RWPE1 (cell line): ENCODE measurements around the gene IKZF1.

Experiments
- CTCF ChIA-PET: fragments of 350-600 bp; sonication (Branson Sonifier 250); formaldehyde crosslinking; extraction: SDS; loops from one replicate; lab custom pipeline; 2021; lab: Yijun Ruan, JAX
- POLR2A ChIA-PET: fragments of 400-600 bp; formaldehyde crosslinking; extraction: SDS; loops from one replicate; lab custom pipeline; 2020; ENCODE audit warnings: antibody characterized with exemption; ENCODE audit not compliant: low non-redundant PET; lab: Yijun Ruan, JAX
- DNase-seq: peaks from one replicate; pipeline ENCODE4 v3.0.0; 2012; ENCODE audit warnings: low spot score
- H3K27ac ChIP-seq: fragments of 450-650 bp; 2 replicates; pipeline ENCODE4 v1.5.1; 2017
- TF ChIP-seq, protein P1 (sequence below): fragments of 450-650 bp; conservative IDR thresholded peaks from 2 replicates; pipeline ENCODE4 v1.5.1; 2017; ENCODE audit warnings: low read depth, mild to moderate bottlenecking

Gene IKZF1

DNA sequence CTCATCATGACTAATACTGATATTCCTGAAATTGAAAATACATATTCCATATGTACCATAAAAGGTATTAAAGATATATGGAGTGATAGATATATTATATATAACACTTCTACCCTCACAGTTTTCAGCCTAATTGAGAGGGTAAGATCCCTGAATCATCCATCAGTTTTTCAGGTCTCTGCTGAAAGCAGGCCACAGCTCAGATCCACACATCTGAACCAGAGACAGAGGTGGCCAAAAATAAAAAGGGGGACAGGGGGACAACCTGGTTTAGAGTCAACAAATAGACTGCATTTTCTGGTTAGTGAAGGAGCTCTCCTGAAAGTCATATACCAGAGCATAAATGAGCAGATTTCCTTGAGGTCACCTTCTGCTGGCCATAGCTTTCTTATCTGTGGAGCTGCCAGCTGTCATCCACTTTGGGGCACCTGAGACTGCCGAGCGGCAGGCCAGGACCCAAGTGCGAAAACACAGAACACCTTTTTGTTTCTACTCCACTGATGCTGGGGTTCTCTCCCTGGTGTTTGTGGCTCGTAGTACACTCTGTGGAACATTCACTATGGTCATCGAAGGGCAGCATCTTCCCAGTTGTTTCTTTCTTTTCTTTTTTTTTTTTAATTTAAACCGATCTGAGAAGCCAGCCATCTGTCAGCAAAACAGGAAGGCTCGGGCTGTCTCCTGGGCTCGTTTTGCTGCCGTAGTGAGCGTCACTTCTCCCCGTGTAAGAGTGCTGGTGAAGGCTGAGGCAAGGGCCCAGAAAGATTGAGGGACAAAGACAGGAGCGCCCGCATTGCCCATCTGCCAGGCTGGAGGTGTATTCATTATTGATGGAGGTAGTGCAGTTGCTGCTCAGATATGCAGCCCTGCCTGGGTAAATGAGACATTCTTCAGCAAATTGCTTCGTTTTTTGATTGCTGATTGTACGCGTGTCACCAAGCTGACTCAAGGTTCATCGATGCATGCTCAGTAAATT lies 13.5 kb downstream of the IKZF1 start:
- DNase-seq: no peak
- CTCF ChIA-PET: no interaction called here
- no peak overlapping the region for H3K27ac ChIP-seq
- POLR2A ChIA-PET: interaction anchor here (0.6 kb wide), 1 partner anchor 113 kb away, joined by 3 read pairs; no protein-coding TSS in a partner anchor
- TF ChIP-seq, protein P1, sequence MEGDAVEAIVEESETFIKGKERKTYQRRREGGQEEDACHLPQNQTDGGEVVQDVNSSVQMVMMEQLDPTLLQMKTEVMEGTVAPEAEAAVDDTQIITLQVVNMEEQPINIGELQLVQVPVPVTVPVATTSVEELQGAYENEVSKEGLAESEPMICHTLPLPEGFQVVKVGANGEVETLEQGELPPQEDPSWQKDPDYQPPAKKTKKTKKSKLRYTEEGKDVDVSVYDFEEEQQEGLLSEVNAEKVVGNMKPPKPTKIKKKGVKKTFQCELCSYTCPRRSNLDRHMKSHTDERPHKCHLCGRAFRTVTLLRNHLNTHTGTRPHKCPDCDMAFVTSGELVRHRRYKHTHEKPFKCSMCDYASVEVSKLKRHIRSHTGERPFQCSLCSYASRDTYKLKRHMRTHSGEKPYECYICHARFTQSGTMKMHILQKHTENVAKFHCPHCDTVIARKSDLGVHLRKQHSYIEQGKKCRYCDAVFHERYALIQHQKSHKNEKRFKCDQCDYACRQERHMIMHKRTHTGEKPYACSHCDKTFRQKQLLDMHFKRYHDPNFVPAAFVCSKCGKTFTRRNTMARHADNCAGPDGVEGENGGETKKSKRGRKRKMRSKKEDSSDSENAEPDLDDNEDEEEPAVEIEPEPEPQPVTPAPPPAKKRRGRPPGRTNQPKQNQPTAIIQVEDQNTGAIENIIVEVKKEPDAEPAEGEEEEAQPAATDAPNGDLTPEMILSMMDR: no peak

DNA sequence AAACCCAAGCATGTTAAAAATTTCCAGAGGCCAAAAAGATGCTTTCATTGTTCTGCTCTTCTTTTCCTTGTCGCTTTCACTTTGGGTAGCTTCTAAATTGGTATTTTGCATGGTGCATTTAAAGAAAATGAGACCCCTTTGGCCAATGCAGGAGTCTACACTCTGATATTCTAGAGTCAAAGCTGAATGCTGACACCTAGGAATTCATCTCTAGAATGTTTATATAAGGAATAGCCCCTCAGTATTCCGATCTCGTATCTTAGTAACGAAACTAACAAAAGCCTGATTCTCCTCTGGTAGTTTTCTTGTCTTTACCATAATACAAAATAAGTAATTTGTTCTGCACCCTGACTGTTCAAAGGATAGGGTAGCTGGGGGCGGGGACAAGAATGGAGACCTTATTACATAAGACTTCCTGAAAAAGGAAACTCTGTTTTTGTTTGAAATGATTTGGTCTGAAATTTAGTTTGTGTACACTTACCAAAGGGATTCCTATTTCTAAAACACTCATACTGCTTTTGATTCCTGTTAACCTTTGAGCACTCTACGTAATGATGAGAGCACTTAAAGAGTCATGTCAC lies 17.1 kb downstream of the IKZF1 start:
- TF ChIP-seq, protein P1: no peak
- CTCF ChIA-PET: no interaction called here

DNA sequence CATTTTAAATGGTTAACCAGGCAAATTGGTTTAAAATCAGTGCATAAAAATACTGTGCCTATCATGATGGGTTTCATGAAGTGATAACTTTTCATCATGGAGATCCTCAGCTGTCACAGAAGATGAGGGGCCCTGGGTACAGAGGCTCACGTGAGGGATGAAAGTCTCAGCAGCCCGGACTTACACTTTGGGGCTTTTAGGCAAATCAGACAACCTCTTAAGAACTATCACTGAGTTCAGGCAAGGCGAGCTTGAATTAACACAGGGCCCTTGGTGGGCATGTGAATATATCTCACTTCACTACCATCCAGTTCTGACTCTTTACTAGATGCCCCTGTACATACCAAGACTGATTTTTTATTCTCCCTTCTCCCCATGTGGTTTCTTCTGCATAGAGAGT lies 19.6 kb downstream of the IKZF1 start:
- POLR2A ChIA-PET: no interaction called here
- H3K27ac ChIP-seq: no peak overlapping the region
- TF ChIP-seq, protein P1: no peak
- DNase-seq: no peak
- CTCF ChIA-PET: no interaction called here

More for the DNA sequence above, 17.1 kb downstream of the IKZF1 start:
- no peak overlapping the region for H3K27ac ChIP-seq
- no peak for DNase-seq
- POLR2A ChIA-PET: no interaction called here

DNA sequence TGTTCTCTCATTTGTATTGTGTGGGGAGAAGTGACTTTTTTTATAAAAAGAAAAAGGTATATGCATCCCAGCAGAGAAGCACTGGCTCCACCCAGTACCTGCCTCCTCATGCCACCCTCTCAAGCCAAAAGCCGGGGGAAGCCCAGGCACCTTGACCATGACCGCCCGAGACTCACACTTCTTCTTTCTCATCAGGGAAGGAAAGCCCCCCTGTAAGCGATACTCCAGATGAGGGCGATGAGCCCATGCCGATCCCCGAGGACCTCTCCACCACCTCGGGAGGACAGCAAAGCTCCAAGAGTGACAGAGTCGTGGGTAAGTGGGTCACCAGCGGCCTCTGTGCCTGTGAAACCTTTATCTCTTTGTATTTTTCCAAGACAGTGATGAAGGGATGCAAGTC lies 22.9 kb downstream of the IKZF1 start:
- H3K27ac ChIP-seq: no peak overlapping the region
- ChIA-PET CTCF (interaction anchor here (0.7 kb wide), 1 partner anchor 174 kb away, joined by 4 read pairs; no protein-coding TSS in a partner anchor), POLR2A (no interaction called here)

DNA sequence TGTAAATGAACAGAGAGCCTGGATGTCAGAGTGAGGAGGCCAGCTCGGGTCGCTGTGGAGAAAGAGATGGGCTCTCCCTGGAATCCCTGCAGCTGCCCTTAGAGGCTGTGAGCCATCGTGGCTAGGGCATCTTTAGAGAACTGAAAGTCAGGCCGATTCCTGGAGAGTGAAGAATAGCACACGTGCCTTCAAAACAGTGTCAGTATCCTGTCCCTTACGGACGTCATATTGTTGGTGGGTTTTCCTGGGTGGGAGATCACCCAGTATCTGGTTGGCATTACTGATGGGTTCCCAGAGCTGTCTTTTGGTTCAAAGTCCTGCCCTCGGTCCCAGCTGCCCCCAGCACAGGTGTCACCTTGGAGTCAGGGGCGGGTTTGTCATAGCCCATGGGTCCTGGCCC lies 25.3 kb downstream of the IKZF1 start:
- no peak for DNase-seq
- POLR2A ChIA-PET: no interaction called here
- no peak overlapping the region for H3K27ac ChIP-seq
- TF ChIP-seq, protein P1: no peak
- CTCF ChIA-PET: no interaction called here

More for the DNA sequence above, 22.9 kb downstream of the IKZF1 start:
- TF ChIP-seq, protein P1: no peak
- DNase-seq: no peak

DNA sequence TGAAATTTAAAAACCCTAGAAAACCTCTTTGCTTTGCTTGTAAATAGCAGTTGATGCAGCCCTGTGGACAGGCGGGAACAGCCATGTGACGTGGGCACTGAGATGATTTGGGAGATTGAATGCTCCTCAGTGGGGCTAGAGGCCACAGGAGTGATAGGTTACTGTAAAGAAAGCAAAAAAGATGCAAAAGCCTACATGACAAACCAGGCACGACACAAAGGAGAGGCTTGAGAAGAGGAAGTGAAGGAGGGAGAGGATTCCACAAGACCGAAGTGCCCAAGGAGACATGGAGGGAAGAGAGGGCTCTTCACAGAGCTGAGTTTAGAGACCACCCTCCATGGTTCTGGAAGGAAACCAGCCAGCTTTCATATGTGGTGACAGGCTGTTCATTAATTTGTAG lies 25.7 kb downstream of the IKZF1 start:
- POLR2A ChIA-PET: no interaction called here
- DNase-seq: no peak
- TF ChIP-seq, protein P1: no peak
- CTCF ChIA-PET: no interaction called here
- H3K27ac ChIP-seq: no peak overlapping the region
